DMS153 (cell line): ENCODE data around the gene FOXJ1.
A peak's percentile ranks its signal among the peaks of the same experiment; 100 is the strongest.
"Not testable (repeated sequence)": the region's sequence is repeated elsewhere in the genome, so short reads cannot be mapped to it uniquely, and the experiment has no call there.

Source experiments
- DNase-seq: peaks from one replicate; lab custom pipeline; 2025; lab: John Stamatoyannopoulos, UW

Gene FOXJ1

GRCh38 chr17:76141212-76142038, at the start of gene FOXJ1:
TSS of gene FOXJ1 (minus strand) at chr17:76141245. CDS start at chr17:76140395, 850 bp downstream.
- peak; percentile 90 for DNase-seq

GRCh38 chr17:76189741-76190140, 48.7 kb upstream of the FOXJ1 start:
- DNase-seq: no peak

GRCh38 chr17:76189247-76189646, 48.2 kb upstream of the FOXJ1 start:
- no peak for DNase-seq

GRCh38 chr17:76188213-76189016, 47.4 kb upstream of the FOXJ1 start:
- DNase-seq: no peak

- DNase-seq: not testable (repeated sequence)
Observed at GRCh38 chr17:76186774-76187173, 45.7 kb upstream of the FOXJ1 start.

- DNase-seq: no peak
Observed at GRCh38 chr17:76184290-76184689, 43.2 kb upstream of the FOXJ1 start.

- peak; percentile 84 for DNase-seq
Observed at GRCh38 chr17:76182016-76182764, 41.1 kb upstream of the FOXJ1 start.

GRCh38 chr17:76179496-76180467, 38.7 kb upstream of the FOXJ1 start:
- peak; percentile 33 for DNase-seq

GRCh38 chr17:76178124-76178523, 37.1 kb upstream of the FOXJ1 start:
- no peak for DNase-seq

- DNase-seq: no peak
Observed at GRCh38 chr17:76176701-76177574, 35.9 kb upstream of the FOXJ1 start.

- no peak for DNase-seq
Observed at GRCh38 chr17:76174037-76174436, 33.0 kb upstream of the FOXJ1 start.

GRCh38 chr17:76173474-76173873, 32.4 kb upstream of the FOXJ1 start:
- DNase-seq: no peak

GRCh38 chr17:76171706-76172105, 30.7 kb upstream of the FOXJ1 start:
- DNase-seq: no peak

GRCh38 chr17:76170114-76170513, 29.1 kb upstream of the FOXJ1 start:
- DNase-seq: no peak

GRCh38 chr17:76166906-76167305, 25.9 kb upstream of the FOXJ1 start:
- no peak for DNase-seq

GRCh38 chr17:76166168-76166567, 25.1 kb upstream of the FOXJ1 start:
- no peak for DNase-seq

- no peak for DNase-seq
Observed at GRCh38 chr17:76164331-76164730, 23.3 kb upstream of the FOXJ1 start.

GRCh38 chr17:76163919-76164318, 22.9 kb upstream of the FOXJ1 start:
- no peak for DNase-seq

- no peak for DNase-seq
Observed at GRCh38 chr17:76161619-76162266, 20.7 kb upstream of the FOXJ1 start.
